GM18519 (cell line): Measurements from ENCODE around the gene EPB42.
"Not testable (repeated sequence)": the region's sequence is repeated elsewhere in the genome, so short reads cannot be mapped to it uniquely, and the experiment has no call there.

Source experiments
- ATAC-seq: cut with Tn5 transposase; IDR thresholded peaks from one replicate; pipeline ENCODE4 v1.9.1; 2021; ENCODE audit warnings: mild to moderate bottlenecking, moderate library complexity; ENCODE audit not compliant: unreplicated experiment, low FRiP score

EPB42 gene

GRCh38 chr15:43214169-43214568 is 6.6 kb downstream of the EPB42 start:
- ATAC-seq: no peak

GRCh38 chr15:43213466-43213865 is 7.4 kb downstream of the EPB42 start:
- no peak for ATAC-seq

GRCh38 chr15:43212951-43213350 is 7.9 kb downstream of the EPB42 start:
- ATAC-seq: no peak

- ATAC-seq: no peak
Measured at GRCh38 chr15:43212299-43212698, 8.5 kb downstream of the EPB42 start.

- no peak for ATAC-seq
Measured at GRCh38 chr15:43211224-43211735, 9.5 kb downstream of the EPB42 start.

GRCh38 chr15:43210807-43211206 is 10.0 kb downstream of the EPB42 start:
- no peak for ATAC-seq

GRCh38 chr15:43210172-43210745 is 10.6 kb downstream of the EPB42 start:
- no peak for ATAC-seq

GRCh38 chr15:43209059-43209824 is 11.6 kb downstream of the EPB42 start:
- ATAC-seq: no peak

- no peak for ATAC-seq
Measured at GRCh38 chr15:43208052-43209002, 12.5 kb downstream of the EPB42 start.

- no peak for ATAC-seq
Measured at GRCh38 chr15:43207024-43207423, 13.8 kb downstream of the EPB42 start.

- no peak for ATAC-seq
Measured at GRCh38 chr15:43206054-43206453, 14.8 kb downstream of the EPB42 start.

GRCh38 chr15:43204016-43204901 is 16.6 kb downstream of the EPB42 start:
- no peak for ATAC-seq

GRCh38 chr15:43199945-43200488 is 20.8 kb downstream of the EPB42 start:
- no peak for ATAC-seq

GRCh38 chr15:43198992-43199391 is 21.8 kb downstream of the EPB42 start:
- no peak for ATAC-seq

GRCh38 chr15:43198556-43198955 is 22.3 kb downstream of the EPB42 start:
- ATAC-seq: not testable (repeated sequence)

GRCh38 chr15:43197773-43198172 is 23.0 kb downstream of the EPB42 start:
- ATAC-seq: not testable (repeated sequence)

GRCh38 chr15:43196760-43197548 is 23.9 kb downstream of the EPB42 start:
- ATAC-seq: no peak

GRCh38 chr15:43194795-43195194 is 26.0 kb downstream of the EPB42 start:
- no peak for ATAC-seq

GRCh38 chr15:43193710-43194109 is 27.1 kb downstream of the EPB42 start:
- no peak for ATAC-seq
